ENCODE measurements around the gene PRICKLE2.

DNA sequence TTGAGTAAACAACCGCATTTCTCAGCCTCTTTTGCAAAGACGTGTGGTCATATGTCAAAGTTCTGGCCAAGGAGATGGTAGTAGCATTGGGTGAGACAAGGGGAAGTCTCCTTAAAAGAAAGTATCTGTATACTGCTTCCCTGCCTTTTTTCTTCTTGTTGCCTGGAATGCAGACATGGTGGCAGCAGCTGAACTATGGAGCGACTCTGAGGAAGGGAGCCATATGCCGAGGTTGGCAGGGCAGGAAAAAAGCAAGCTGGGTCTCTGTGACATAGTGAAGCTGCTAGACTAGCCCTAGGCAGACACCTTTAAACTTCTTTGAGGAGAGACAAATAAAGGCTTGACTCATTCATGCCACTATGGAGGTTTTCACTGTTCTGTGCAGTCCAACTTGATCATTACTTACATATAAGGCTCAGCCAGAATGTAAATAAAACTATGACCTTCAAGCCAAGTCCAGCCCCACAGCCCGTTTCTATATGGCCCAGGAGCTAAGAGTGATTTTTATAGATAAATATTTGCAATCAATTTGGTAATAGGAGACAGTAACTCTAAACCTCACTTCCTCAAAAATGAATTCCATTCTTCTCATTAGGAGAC lies 30.6 kb upstream of the PRICKLE2 start:
- TF ChIP-seq POLR2A (IDR thresholded peaks at IDR 0.05), result no peak
- TF ChIP-seq, protein P1, sequence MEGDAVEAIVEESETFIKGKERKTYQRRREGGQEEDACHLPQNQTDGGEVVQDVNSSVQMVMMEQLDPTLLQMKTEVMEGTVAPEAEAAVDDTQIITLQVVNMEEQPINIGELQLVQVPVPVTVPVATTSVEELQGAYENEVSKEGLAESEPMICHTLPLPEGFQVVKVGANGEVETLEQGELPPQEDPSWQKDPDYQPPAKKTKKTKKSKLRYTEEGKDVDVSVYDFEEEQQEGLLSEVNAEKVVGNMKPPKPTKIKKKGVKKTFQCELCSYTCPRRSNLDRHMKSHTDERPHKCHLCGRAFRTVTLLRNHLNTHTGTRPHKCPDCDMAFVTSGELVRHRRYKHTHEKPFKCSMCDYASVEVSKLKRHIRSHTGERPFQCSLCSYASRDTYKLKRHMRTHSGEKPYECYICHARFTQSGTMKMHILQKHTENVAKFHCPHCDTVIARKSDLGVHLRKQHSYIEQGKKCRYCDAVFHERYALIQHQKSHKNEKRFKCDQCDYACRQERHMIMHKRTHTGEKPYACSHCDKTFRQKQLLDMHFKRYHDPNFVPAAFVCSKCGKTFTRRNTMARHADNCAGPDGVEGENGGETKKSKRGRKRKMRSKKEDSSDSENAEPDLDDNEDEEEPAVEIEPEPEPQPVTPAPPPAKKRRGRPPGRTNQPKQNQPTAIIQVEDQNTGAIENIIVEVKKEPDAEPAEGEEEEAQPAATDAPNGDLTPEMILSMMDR (IDR thresholded peaks at IDR 0.05), result no peak
